NCI-H128 (cell line): ENCODE data around the gene PTPRN2.
"Not testable (repeated sequence)": the region's sequence is repeated elsewhere in the genome, so short reads cannot be mapped to it uniquely, and the experiment has no call there.

Experiments
- DNase-seq: peaks from one replicate; lab custom pipeline; 2025; ENCODE audit not compliant: unreplicated experiment; lab: John Stamatoyannopoulos, UW

Gene PTPRN2

GRCh38 chr7:158315326-158315725 lies 272.3 kb downstream of the PTPRN2 start:
- no peak for DNase-seq

DNA sequence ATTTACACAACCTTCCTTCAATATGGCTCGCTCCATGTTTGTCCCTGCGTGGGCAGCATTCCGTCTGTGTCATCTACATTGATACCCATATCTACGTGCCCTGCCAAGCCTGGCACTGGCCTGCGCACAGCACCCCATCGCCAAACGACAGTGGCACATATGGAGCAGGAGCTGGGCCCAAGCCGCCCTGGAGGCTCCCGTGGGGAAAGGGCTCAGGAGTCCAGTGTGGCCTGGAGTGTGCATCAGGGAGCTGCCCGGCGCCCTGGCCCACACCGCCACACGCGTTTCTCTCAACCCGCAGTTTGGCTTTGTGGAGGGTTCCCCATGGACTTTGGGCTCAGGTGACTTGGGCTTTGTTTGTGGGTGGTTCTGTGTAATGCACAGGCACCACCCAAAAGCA lies 273.2 kb downstream of the PTPRN2 start:
- no peak for DNase-seq

- no peak for DNase-seq
Observed at GRCh38 chr7:158313931-158314330, 273.7 kb downstream of the PTPRN2 start.

GRCh38 chr7:158312789-158313188 lies 274.8 kb downstream of the PTPRN2 start:
- no peak for DNase-seq

DNA sequence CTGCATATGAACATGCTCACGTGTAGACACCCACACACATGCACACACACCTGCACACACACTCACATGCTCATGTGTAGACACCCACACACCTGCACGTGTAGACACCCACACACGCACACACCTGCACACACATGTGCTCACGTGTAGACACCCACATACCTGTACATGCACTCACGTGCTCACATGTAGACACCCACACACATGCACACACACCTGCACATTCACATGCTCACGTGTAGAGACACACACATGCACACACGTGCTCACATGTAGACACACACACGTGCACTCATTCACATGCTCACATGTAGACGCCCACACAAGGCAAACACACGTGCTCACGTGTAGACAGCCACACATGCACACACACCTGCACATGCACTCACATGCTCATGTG lies 275.8 kb downstream of the PTPRN2 start:
- DNase-seq = no peak

DNA sequence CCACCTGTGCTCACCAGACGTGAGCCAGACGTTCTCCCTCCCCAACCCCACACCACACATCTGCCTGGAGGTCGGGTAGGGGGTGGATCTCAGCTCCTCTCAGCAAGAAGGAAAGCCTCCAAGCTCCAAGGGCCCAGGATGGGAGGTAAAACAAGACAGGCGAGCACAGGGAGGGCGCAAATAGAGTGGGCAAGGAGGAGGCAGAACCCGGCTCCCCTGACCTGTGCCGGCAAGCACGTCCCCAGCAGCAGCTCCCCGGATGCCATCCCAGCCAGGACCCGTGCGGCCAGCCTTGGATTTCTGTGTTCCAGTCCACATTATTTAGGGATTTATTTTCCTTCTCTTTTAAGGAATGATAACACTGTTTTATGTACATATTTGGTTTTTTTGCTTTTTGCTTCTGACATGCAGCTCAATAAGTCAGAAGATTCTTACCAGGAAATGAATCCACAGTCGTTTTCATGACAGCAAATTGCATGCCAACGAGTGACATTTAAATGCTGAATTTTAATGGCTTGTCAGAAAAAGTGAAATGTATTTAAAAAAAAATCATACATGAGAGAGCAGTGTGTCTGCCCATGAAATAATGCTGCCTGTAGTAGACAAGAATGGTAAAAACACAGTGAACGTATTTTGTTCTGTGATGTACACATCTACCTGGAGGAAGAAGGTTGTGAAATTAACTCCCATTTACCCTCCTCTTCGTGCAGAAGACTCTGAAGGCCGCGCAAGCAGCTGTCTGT lies 276.5 kb downstream of the PTPRN2 start:
- no peak for DNase-seq

DNA sequence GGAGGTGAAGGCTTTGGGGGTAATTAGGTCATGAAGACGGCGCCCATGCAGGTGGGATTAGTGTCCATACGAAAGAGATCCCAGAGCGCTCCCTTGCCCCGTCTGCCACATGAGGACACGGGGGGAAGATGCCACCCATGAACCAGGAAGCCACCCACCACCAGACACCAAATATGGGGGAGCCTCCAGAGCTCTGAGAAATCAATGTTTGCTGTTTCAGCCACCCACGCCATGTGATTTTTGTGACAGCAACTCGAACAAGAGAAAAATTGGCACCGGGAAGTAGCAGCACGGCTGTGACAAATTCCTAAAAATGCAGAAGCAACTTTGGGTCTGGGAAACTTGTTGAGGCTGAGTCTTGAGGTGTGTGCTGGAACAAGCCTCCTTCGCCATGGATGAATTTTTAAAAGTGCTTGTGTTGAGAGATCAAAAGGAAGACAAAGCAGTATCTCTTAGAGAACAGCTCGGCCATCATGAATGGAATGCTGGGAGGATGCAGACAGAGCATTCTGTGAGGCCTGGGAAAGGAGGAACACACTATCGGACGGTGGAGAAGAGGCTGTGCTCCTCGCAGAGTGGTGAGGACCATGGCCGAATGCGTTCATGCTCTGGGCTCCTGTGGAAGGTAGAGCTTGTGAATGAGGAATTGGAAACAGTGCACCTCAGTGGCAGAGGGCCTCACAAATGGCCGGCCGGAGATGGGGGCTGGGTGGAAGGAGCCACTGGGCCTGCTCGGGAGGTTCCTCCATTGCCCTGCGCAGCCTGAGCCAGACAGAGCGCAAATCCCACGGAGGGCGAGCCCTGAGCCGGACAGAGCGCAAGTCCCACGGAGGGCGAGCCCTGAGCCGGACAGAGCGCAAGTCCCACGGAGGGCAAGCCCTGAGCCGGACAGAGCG lies 277.5 kb downstream of the PTPRN2 start:
- DNase-seq = no peak

- DNase-seq = no peak
Observed at GRCh38 chr7:158308001-158308400, 279.6 kb downstream of the PTPRN2 start.

GRCh38 chr7:158304072-158304471 lies 283.6 kb downstream of the PTPRN2 start:
- DNase-seq = not testable (repeated sequence)

GRCh38 chr7:158303121-158303520 lies 284.5 kb downstream of the PTPRN2 start:
- DNase-seq = no peak

- DNase-seq = no peak
Observed at GRCh38 chr7:158302274-158303070, 285.2 kb downstream of the PTPRN2 start.

DNA sequence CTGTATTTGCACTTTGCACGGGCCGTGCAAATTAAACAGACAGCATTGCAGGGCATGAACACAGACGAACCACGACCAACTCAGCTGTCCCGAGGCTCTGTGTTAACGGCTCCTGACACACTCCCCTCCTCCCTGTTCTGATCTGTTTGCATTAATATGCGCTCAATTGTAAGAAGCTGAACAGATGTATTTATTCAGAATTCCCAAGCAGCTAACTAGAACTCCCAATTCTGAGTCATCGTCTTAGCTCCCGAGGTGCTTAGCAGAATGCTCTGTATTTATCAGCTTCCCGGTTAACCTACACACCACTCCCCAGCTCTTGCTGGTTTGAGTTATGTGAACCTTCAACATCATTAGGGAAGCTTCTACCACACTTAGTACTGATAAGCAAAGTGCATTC lies 286.4 kb downstream of the PTPRN2 start:
- DNase-seq = no peak

DNA sequence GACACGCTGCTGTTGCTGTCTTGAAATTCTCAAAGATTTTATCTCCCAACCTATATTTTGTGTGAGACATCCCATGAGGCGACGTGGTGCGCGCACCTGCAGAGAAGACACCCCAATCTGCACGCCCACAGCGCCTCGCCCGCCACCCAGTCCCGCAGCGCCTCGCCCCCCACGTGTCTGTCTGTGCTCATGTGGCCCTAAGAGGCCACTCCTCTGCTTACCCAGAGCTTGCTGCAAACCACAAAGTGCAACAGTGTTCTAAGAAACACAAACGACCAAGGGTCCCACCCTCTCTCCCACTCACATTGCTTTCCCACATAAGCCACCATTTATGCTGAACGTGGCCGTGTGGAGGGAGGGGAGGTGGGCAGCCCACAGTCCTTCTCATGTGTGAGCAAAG lies 287.2 kb downstream of the PTPRN2 start:
- DNase-seq = no peak

DNA sequence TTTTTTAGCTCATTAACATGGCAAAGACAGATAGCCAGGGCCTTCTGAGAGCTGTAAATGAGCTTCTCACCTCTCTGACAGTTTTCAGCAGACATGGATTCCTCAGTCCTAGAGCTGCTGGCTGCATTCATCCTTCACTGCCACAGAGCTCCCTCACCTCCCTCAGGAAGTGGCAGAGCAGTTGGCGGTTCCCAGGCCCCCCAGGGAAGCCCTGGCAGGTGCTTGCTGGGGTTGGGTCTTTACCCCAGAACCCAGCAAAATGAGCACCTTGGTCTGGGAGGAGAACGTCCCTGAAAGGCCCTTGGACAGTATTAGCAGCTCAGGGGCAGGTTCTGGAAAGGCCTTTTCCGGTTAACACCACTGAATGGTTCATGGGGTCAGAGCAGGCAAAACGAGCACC lies 288.0 kb downstream of the PTPRN2 start:
- no peak for DNase-seq

GRCh38 chr7:158296798-158297104 lies 290.9 kb downstream of the PTPRN2 start:
- DNase-seq = no peak

GRCh38 chr7:158295966-158296797 lies 291.4 kb downstream of the PTPRN2 start:
- DNase-seq = no peak

DNA sequence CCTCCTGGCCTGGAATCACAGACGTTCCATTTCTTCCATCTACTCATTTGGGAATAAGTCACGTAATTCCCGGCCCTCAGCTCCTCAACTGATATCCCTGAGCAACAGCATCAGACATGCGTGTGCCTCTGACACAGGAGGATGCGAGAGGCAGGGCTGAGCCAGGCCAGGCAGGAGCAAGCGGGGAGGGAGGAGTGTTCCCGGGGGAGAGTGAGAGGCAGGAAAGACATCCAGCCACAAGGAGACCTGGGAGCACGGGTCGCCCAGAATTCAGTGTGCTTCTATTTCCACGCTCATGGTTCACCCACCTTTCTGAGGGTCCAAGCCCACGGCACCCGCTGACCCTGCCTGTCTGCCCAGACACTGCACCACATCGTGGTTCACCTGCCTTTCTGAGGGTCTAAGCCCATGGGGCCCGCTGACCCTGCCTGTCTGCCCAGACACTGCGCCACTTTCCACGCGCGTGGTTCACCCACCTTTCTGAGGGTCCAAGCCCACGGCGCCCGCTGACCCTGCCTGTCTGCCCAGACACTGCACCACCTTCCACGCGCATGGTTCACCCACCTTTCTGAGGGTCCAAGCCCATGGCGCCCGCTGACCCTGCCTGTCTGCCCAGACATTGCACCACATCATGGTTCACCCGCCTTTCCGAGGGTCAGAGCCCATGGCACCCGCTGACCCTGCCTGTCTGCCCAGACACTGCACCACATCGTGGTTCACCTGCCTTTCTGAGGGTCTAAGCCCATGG lies 293.0 kb downstream of the PTPRN2 start:
- not testable (repeated sequence) for DNase-seq

DNA sequence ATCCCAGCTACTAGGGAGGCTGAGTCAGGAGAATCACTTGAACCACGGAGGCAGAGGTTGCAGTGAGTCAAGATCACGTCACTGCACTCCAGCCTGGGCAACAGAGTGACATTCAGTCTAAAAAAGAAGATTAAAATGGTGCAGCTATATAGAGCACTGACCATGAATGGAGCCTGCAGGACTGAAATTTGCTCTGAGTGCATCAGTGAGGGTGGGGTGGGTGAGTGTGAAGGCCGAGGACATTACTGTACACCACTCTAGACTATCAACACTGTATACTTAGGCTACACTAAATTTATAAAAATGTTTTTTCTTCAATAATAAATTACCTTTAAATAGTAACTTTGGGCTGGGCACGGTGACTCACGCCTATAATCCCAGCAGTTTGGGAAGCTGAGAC lies 294.7 kb downstream of the PTPRN2 start:
- no peak for DNase-seq

DNA sequence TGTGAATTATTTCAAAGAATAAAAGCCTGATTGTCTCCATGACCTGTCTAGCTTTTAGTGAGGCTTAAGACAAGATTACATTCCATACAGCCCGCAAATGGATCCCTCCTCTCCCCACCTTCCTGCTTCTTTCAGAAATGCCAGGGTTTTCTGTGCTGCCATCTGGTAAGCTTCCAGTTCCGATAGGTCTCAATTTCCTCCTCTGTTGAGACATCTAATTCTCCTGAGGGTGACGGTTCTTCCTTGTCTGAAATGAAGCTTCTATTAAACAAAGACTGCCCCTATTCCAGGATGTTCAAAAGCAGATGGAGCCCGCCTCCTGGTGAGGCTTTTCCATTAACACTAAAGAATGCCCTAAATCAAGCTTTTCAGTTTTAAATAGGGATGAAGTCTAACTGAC lies 295.6 kb downstream of the PTPRN2 start:
- no peak for DNase-seq
